ENCODE results near the gene B3GALT4.
"Not testable (repeated sequence)": the region's sequence is repeated elsewhere in the genome, so short reads cannot be mapped to it uniquely, and the experiment has no call there.

Gene B3GALT4

DNA sequence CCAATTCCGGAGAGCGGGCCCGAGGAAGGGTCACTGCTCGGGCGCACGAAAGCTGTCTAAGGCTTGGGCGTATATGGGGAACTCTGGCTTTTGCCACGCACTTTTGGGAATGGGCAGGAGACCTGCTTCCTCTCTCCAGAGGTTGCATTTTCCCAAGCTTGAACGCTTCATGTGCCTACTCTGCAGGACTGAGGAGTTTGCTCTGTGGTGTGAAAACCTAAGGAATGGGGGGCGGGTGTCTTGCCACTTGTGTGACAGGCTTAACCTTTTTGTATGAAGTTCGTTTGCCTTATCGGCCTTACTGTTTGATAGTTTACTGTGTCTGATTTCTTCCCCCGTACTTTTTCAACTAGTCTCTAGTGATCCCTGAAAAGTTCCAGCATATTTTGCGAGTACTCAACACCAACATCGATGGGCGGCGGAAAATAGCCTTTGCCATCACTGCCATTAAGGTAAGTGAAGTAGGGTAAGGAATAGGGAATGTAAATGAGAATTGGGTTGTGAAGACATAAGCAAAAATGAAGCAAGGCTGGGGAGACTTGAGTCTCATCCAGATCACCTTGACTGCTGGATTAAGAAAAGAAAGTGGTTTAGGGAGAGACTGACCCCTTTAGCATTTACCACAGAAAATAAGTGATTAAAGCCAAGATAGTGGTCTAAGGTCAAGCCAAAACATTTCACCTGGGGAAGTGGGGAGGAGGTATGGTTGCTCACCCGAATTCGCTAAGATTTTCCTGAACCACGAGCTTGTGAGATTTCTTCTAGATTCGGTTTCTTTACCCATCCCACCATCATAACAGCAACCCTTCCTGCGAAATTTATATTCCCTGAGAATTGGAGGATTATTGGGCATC, 4.4 kb upstream of the B3GALT4 start:
- in situ Hi-C loops (cut with MboI; ENCODE audit: low sequenced_read_pairs) = no loop called here

DNA sequence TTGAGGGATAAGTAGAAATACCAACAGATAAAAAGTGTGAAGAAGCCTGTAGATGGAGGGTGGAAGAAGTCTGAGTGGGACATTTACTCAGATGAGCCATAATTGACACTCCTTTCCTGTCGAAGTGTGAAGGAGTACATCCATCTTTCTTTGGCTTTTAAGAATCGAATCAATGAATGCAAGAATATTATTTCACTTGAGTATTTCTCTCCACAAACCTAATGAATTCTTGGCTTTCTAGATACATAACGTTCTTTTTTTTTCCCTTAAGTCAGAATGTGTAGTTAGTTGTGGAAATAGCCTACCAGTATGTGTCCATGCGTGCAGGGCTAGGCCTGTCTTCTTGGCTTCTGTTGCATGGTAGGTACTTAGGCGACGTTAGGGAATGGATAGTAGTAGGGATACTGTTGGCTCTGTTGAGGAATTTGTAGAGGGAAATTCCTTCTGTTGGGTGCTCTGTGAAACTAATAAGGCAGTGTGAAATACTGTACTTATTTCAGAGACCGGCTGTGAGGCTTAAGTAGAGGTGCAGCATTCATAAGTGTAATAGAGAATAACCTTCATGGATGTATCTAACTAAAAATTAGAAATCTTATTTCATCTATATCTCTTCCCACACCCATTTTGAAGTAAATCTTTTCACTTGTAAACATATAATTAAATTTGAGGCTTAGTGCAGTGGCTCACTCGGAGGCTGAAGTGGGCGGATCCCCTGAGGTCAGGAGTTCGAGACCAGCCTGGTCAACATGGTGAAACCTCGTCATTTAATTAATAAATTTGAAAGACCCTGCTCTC, 3.6 kb upstream of the B3GALT4 start:
- in situ Hi-C loops (cut with MboI; ENCODE audit: low sequenced_read_pairs) = no loop called here

- in situ Hi-C loops (cut with MboI; ENCODE audit: low sequenced_read_pairs) = no loop called here
Measured at GRCh38 chr6:33273924-33274902, 2.7 kb upstream of the B3GALT4 start.

DNA sequence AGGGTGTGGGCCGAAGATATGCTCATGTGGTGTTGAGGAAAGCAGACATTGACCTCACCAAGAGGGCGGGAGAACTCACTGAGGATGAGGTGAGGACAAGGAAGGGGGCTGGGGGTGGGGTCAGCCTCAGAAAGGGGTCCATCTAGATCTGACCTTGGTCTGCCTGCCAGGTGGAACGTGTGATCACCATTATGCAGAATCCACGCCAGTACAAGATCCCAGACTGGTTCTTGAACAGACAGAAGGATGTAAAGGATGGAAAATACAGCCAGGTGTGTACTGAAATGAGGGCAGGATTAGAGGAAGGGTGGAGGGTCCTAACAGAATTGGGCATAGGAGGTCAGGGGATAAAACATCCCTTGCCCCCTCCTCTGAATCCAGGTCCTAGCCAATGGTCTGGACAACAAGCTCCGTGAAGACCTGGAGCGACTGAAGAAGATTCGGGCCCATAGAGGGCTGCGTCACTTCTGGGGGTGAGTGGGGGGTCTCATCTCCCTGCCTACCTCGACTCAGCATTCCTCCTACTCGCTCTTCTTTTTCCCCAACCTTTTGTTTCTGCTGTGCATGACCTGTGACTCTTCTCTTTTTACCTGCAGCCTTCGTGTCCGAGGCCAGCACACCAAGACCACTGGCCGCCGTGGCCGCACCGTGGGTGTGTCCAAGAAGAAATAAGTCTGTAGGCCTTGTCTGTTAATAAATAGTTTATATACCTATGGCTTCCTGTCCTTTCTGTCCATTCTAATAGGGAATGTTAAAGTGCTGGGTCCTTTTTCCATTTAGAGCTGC, 935 bp upstream of the B3GALT4 start:
- in situ Hi-C loops (cut with MboI; ENCODE audit: low sequenced_read_pairs) = not testable (repeated sequence)

DNA sequence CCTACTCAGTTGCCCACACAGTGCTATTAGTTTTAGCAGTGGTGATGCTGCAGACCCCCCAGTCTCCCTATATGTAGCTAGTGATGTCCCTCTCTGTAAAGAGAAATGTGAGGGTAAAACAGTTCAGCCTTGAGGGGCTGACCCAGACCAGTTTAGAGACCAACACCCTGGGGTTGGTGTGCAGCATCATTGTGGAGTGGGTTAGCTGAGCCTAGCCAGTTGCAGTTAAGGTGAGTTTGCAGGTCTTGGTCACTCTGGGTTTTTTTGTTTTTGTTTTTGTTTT, 401 bp upstream of the B3GALT4 start:
- in situ Hi-C loops (cut with MboI; ENCODE audit: low sequenced_read_pairs) = no loop called here

- in situ Hi-C loops (cut with MboI; ENCODE audit: low sequenced_read_pairs) = no loop called here
Measured at GRCh38 chr6:33277663-33278391, 904 bp downstream of the B3GALT4 start.

DNA sequence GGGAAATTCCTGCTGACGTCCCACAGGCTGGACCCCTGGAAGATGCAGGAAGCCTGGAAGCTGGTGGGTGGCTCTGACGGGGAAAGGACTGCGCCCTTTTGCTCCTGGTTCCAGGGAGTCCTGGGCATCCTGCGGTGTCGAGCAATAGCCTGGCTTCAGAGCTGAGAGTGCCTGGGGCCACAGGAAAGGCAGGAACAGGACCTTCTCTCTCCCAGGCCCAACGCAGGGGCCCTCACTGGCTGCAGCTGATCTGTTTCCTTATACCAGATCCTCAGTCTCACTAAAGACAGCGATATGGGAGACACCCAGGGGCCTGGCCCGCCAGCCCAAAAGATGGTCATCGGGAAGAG, 1.4 kb downstream of the B3GALT4 start:
- in situ Hi-C loops (cut with MboI; ENCODE audit: low sequenced_read_pairs) = no loop called here

- in situ Hi-C loops (cut with MboI; ENCODE audit: low sequenced_read_pairs) = no loop called here
Measured at GRCh38 chr6:33278810-33279209, 1.9 kb downstream of the B3GALT4 start.

GRCh38 chr6:33279257-33279695, 2.4 kb downstream of the B3GALT4 start:
- in situ Hi-C loops (cut with MboI; ENCODE audit: low sequenced_read_pairs) = no loop called here

DNA sequence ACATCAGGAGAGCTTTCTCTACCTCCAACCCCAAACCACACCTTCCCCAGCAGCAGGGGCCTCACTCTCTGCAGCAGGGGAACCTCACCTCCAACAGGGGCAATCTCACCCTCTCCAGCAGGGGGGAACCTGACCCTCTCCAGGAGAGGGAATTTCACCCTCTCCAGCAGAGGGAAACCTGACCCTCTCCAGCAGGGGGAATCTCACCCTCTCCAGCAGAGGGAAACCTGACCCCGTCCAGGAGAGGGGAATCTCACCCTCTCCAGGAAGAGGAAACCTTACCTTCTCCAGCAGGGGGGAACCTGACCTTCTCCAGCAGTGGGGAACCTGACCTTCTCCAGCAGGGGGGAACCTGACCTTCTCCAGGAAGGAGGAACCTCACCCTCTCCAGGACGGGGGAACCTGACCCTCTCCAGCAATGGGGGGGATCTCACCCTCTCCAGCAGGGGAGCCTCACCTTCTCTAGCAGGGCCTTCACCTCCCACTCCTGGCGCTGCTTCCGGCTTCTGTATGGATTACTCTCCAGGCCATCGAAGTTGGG, 3.1 kb downstream of the B3GALT4 start:
- in situ Hi-C loops (cut with MboI; ENCODE audit: low sequenced_read_pairs) = no loop called here

GRCh38 chr6:33280539-33280938, 3.6 kb downstream of the B3GALT4 start:
- in situ Hi-C loops (cut with MboI; ENCODE audit: low sequenced_read_pairs) = no loop called here

DNA sequence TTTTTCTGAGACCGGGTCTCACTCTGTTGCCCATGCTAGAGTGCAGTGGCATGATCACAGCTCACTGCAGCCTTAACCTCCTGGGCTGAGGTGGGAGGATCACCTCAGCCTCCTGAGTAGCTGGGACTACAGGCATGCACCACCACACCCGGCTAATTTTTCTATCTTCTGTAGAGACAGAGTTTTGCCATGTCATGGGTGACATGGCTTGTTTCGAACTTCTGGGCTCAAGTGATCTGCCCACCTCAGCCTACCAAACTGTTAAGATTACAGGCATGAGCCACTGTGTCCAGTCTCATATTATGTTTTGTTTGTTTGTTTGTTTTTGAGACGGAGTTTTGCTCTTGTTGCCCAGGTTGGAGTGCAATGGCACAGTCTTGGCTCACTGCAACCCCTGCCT, 8.3 kb downstream of the B3GALT4 start:
- in situ Hi-C loops (cut with MboI; ENCODE audit: low sequenced_read_pairs) = not testable (repeated sequence)

DNA sequence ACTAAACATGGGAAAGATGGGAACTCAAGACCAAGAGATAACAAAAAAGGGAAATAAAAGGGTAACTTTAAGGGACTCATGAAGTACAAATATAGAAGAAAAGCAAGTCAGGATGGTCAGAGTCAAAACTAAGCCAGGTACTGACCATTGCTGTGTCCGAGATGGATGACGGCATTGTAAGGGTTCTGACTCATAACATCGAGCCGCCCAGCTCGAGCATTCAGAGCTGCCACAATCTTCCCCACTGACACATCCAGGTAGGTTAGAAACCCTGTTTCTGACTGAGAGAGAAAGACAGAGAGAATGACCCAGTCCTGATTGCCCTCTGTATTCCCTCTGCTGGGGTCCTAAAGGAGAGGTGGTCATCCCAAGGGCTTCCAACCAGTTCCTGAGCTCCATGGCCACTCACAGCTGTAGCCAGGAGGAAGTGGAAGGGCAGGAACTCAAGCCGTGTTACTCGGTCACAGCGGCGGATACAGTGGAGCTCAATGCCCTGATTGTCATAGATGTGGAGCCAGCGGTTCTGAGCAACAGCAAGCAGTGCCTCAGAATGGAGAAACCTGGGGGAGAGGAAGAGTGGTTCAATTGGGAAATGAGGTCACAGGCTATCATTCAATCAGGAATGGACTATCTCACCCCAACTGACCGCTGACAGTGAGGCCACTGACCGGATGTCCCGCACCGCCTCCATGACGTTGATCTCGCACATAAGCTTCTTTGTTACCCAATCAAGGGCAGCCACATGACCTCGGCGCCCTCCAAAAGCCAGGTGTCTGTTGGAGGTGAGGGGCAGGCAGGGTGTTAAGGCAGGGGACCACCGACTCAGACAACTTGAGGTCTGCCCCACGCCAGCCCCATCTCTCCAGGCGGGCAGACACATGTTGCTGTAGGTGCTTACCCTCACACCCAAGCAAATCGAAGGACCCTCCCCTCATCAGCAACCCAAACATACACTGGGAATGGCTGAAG, 10.3 kb downstream of the B3GALT4 start:
- in situ Hi-C loops (cut with MboI; ENCODE audit: low sequenced_read_pairs) = no loop called here

- in situ Hi-C loops (cut with MboI; ENCODE audit: low sequenced_read_pairs) = no loop called here
Measured at GRCh38 chr6:33288141-33288920, 11.4 kb downstream of the B3GALT4 start.

- in situ Hi-C loops (cut with MboI; ENCODE audit: low sequenced_read_pairs) = no loop called here
Measured at GRCh38 chr6:33288921-33289783, 12.2 kb downstream of the B3GALT4 start, which contains the start of the genes PFDN6 and WDR46. Gene PFDN6, plus strand, starts transcription at chr6:33289601. Its CDS starts 256 bp downstream, at chr6:33289857. Gene WDR46, minus strand, starts transcription at chr6:33289239. Its CDS starts 69 bp downstream, at chr6:33289170.

- in situ Hi-C loops (cut with MboI; ENCODE audit: low sequenced_read_pairs) = no loop called here
Measured at GRCh38 chr6:33289784-33290315, 12.9 kb downstream of the B3GALT4 start.

Measured in HL-60/S4 treated with phorbol 12-myristate 13-acetate at 8.2 ng/mL for 4 days and 3 days (cell line).